ENCODE data around the gene CDK9.
A peak's percentile ranks its signal among the peaks of the same experiment; 100 is the strongest.

Gene CDK9

DNA sequence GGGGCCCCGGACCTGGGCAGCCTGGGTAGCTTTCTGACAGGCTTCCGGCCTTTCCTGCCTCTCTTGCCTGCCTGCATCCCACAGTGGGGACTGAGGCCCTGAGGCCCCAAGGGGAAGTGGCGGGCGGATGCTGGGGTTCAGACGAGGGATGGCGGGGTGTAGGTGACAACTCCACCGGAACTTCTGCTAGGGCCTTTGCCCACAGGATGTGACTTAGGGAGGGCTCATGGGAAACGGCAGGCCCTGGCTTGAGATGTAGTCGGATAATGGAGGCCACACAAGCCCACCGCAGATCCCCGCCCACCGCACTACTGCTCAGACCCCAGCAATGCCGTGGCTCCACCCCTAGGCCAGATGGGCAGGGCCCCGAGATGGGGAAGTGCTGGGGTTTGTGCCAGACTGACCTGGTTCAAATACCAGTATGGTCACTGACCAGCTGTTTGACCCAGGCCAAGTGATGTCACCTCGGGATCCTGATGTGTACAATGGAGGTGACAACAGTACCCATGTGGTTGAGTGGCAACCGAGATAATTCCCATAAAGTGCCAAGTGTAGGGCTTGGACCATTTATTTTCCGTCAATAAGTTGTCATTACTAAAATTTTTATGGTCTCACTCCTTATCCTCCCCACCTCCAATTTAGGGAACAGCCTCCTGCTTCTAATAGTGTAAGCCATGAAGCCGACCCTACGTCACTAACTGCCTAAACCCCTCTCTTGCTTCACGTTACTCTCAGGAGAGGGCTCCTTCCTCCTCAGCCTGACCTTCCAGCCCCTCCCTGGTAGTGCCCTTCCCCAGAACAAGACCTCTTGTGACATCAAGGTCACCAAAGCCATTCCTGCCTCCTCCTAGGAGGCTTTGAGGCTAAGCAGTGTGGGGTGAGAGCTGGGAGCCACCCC lies 2.5 kb upstream of the CDK9 start:
- TF ChIP-seq, protein P1, sequence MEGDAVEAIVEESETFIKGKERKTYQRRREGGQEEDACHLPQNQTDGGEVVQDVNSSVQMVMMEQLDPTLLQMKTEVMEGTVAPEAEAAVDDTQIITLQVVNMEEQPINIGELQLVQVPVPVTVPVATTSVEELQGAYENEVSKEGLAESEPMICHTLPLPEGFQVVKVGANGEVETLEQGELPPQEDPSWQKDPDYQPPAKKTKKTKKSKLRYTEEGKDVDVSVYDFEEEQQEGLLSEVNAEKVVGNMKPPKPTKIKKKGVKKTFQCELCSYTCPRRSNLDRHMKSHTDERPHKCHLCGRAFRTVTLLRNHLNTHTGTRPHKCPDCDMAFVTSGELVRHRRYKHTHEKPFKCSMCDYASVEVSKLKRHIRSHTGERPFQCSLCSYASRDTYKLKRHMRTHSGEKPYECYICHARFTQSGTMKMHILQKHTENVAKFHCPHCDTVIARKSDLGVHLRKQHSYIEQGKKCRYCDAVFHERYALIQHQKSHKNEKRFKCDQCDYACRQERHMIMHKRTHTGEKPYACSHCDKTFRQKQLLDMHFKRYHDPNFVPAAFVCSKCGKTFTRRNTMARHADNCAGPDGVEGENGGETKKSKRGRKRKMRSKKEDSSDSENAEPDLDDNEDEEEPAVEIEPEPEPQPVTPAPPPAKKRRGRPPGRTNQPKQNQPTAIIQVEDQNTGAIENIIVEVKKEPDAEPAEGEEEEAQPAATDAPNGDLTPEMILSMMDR (IDR thresholded peaks at IDR 0.05; ENCODE audit: insufficient read depth, low read length, missing control alignments): no peak
- ChIA-PET CTCF (interaction anchor here (1.1 to 10.9 kb wide), 15 partner anchors 11 to 204 kb away, joined by 3 to 93 read pairs (median 5); partner anchors contain the start of gene TOR2A), POLR2A (no interaction called here)
- no peak for DNase-seq (ENCODE audit: low read depth, low spot score)
- no peak overlapping the region for H3K4me3 ChIP-seq (ENCODE audit: low read depth, low read length)

DNA sequence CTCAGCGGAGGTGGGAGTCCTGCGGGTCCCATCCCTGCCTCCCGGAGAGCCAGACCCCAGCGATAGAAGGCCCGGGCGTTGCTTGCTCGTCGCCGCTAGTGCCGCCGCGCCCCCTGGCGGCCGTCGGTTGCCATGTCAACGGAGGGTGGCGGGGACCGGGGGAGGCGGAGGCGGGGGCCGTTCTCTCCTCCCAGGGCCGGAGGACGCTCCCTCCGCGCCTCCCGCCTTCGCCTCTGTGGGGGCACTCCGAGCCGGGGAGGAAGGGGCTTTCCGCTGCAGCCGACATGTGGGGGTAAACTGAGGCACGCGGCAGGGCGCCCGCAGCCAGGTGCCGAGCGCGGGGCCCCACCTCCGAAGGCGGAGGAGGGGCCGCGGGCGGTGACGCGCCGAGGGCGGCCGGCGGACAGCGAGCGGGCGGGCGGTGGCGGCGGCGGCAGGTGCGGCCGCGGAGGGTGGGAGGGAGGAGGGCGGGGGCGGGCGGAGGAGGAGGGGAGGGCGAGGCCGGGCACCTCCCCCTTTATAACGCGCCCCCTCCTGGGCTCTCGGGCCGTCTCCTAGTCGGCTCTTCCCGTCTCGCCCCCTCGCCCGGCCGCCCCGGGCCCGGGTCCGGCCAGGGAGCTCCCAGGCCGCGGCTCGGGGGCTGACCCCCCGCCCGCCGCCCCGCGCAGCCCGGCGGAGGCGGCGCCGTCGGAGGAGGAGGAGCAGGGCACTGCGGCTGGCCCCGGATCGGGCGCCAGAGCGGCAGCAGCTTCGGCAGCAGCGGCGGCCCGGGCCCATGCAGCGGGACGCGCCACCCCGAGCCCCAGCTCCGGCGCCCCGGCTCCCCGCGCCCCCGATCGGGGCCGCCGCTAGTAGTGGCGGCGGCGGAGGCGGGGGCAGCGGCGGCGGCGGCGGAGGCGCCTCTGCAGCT lies 556 bp upstream of the CDK9 start:
- DNase-seq (ENCODE audit: low read depth, low spot score): no peak
- peak overlapping the region; percentile 88 for H3K4me3 ChIP-seq (ENCODE audit: low read depth, low read length)
- ChIA-PET CTCF (interaction anchor here (0.5 to 10.9 kb wide), 35 partner anchors 12 to 281 kb away, joined by 3 to 93 read pairs (median 4); partner anchors contain the start of genes FPGS, PTRH1, ST6GALNAC4 and STXBP1), POLR2A (interaction anchor here (0.6 to 1.3 kb wide), 8 partner anchors 14 to 334 kb away, joined by 3 to 9 read pairs (median 3); partner anchors contain the start of gene LRSAM1)
- TF ChIP-seq, protein P1 (IDR thresholded peaks at IDR 0.05; ENCODE audit: insufficient read depth, low read length, missing control alignments): peak; percentile 87

DNA sequence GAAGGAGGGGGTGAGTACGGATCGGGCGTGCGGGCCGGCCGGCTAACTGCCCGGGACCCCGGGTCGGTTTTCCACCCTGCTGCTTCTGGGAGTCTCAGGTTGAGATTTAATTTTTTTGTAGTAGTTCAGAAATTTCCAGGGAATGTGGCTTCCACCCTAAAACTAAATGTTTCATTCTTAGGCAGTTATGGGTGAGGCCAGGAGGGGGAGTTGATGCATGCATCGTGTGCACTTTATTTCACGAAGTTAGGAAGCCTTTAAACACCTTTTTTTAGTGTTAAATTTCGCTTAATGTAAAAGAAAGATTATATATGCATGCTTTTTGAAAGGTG lies 905 bp downstream of the CDK9 start:
- TF ChIP-seq, protein P1 (IDR thresholded peaks at IDR 0.05; ENCODE audit: insufficient read depth, low read length, missing control alignments): peak; percentile 31
- peak overlapping the region; percentile 88 for H3K4me3 ChIP-seq (ENCODE audit: low read depth, low read length)
- CTCF ChIA-PET: interaction anchor here (0.7 to 10.9 kb wide), 11 partner anchors 10 to 200 kb away, joined by 3 to 76 read pairs (median 8); partner anchors contain the start of genes FPGS, ST6GALNAC4 and TOR2A
- DNase-seq (ENCODE audit: low read depth, low spot score): no peak
- POLR2A ChIA-PET: interaction anchor here (0.6 kb wide), 1 partner anchor 46 kb away, joined by 3 read pairs; no protein-coding TSS in a partner anchor

DNA sequence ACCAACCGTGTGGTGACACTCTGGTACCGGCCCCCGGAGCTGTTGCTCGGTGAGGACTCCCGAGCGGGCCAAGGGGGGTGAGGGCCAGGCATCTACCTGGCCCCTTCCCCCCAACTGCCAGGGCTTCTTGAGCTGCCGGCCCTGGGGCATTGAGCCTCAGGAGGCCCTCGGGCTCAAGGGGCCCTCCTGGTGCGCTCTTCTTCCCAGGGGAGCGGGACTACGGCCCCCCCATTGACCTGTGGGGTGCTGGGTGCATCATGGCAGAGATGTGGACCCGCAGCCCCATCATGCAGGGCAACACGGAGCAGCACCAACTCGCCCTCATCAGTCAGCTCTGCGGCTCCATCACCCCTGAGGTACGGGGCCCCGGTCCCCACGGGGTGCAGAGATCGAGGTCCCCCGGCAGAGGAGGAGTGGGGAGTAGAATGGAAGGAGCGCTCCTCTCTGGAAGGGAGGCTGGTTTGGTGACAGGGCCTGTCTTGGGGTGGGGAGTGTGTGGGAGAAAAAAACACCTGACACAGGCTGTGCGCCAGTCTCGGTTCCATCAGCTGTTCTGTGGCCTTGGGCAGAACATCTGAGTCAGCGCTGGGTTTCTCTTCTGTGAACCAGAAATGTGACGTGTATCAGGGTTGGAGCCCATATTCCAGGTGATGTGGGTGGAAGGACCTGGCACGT lies 2.6 kb downstream of the CDK9 start:
- DNase-seq (ENCODE audit: low read depth, low spot score): no peak
- CTCF ChIA-PET: interaction anchor here (1.3 to 10.9 kb wide), 8 partner anchors 8 to 133 kb away, joined by 3 to 76 read pairs (median 12); partner anchors contain the start of genes ST6GALNAC4 and TOR2A
- no peak overlapping the region for H3K4me3 ChIP-seq (ENCODE audit: low read depth, low read length)
- TF ChIP-seq, protein P1 (IDR thresholded peaks at IDR 0.05; ENCODE audit: insufficient read depth, low read length, missing control alignments): no peak
- POLR2A ChIA-PET: no interaction called here

DNA sequence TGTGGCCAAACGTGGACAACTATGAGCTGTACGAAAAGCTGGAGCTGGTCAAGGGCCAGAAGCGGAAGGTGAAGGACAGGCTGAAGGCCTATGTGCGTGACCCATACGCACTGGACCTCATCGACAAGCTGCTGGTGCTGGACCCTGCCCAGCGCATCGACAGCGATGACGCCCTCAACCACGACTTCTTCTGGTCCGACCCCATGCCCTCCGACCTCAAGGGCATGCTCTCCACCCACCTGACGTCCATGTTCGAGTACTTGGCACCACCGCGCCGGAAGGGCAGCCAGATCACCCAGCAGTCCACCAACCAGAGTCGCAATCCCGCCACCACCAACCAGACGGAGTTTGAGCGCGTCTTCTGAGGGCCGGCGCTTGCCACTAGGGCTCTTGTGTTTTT lies 3.3 kb downstream of the CDK9 start:
- POLR2A ChIA-PET: no interaction called here
- TF ChIP-seq, protein P1 (IDR thresholded peaks at IDR 0.05; ENCODE audit: insufficient read depth, low read length, missing control alignments): no peak
- CTCF ChIA-PET: interaction anchor here (1.1 to 10.9 kb wide), 3 partner anchors 54 to 132 kb away, joined by 7 to 76 read pairs (median 69); partner anchors contain the start of gene TOR2A

More for the DNA sequence above, 3.3 kb downstream of the CDK9 start:
- DNase-seq (ENCODE audit: low read depth, low spot score): no peak
- no peak overlapping the region for H3K4me3 ChIP-seq (ENCODE audit: low read depth, low read length)

Data from AG04449 (cell line).